ENCODE results near the gene ARHGAP33.
A peak's percentile ranks its signal among the peaks of the same experiment; 100 is the strongest.
"Not testable (repeated sequence)": the region's sequence is repeated elsewhere in the genome, so short reads cannot be mapped to it uniquely, and the experiment has no call there.

ARHGAP33 gene

DNA sequence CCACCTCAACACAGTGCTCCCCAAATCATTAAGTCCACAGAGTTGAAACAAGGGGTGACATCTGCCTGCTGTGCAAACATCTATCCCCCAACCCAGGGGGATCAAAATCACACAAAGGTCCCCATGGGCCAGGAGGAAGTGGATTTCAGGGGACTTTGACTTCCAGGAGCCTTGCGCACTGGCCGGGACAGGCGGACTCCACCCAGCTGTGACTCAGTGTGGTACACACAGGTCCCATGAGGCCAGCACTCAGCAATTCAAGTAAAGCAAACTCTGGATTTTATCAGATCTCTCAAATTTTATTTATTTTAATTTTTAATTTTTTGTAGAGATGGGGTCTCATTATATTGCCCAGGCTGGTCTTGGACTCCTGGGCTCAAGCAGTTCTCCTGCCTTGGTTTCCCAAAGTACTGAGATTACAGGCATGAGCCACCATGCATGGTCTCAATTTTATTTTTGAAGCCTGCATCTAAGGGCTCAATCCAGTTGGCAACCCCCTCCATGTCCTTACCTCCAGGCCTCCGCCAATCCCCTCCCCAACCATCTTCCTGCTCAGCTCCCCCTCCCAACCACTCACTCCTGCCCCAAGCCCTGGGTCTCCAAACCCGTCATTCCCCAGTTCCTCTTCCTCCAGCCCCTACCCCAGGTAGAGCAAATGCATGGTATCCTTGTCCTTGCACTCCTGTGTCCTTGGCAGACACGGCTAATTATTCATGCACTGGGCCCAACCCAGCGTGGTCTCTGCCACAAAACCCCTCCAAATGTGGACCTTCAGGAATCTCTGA, 18.2 kb downstream of the ARHGAP33 start:
- FAIRE-seq (no peak), DNase-seq (ENCODE audit: insufficient read length) (no peak)
- TF ChIP-seq TAF1 (IDR thresholded peaks at IDR 0.05; ENCODE audit: borderline replicate concordance, low read depth, low read length) (no peak), POLR2A (IDR thresholded peaks at IDR 0.05; ENCODE audit: low read depth, low read length) (no peak), POLR2AphosphoS5 (IDR thresholded peaks at IDR 0.05; ENCODE audit: low read depth, low read length) (no peak)

DNA sequence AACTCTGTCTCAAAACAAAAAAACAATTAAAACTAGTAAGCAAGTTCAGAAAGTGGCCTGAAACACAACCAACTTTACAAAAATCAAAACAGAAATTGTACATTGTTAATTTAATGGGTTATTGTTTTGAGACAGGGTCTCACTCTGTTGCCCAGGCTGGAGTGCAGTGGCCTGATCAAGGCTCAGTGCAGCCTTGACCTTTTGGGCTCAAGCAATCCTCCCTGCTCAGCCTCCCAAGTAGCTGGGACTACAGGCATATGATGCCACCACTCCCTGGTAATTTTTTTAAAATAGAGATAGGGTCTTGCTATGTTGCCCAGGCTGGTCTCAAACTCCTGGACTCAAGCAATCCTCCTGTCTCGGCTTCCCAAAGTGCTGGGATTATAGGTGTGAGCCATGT, 20.2 kb downstream of the ARHGAP33 start:
- DNase-seq (ENCODE audit: insufficient read length); FAIRE-seq: not testable (repeated sequence)

- TF ChIP-seq TAF1 (IDR thresholded peaks at IDR 0.05; ENCODE audit: borderline replicate concordance, low read depth, low read length) = no peak
- no peak for TF ChIP-seq POLR2AphosphoS5 (IDR thresholded peaks at IDR 0.05; ENCODE audit: low read depth, low read length)
- no peak for TF ChIP-seq POLR2A (IDR thresholded peaks at IDR 0.05; ENCODE audit: low read depth, low read length)
- DNase-seq (ENCODE audit: insufficient read length) (no peak), FAIRE-seq (no peak)
Observed at GRCh38 chr19:35796645-35797542, 21.5 kb downstream of the ARHGAP33 start.

DNA sequence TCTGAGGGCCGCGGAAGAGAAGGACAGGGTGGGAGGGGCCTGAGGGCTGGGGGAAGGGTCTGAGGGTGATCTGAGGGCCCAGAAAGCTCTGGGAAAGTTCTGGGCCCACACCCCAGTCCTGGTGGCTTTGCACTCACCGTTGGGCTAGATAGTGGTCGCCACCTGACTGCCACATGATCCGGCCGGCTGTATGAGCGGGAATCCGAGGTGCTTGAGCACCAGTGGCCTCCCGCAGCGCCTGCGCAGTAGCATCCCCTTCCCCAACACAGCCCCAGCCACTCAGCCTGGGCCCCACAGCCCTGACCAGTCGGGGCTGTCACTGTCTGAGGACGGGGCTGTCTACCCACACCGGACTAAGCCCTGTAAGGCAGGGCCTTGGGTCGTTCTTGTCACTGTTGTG, 22.3 kb downstream of the ARHGAP33 start:
- no peak for TF ChIP-seq POLR2A (IDR thresholded peaks at IDR 0.05; ENCODE audit: low read depth, low read length)
- no peak for TF ChIP-seq POLR2AphosphoS5 (IDR thresholded peaks at IDR 0.05; ENCODE audit: low read depth, low read length)
- TF ChIP-seq TAF1 (IDR thresholded peaks at IDR 0.05; ENCODE audit: borderline replicate concordance, low read depth, low read length) = no peak
- FAIRE-seq (no peak), DNase-seq (ENCODE audit: insufficient read length) (peak; percentile 20)

DNA sequence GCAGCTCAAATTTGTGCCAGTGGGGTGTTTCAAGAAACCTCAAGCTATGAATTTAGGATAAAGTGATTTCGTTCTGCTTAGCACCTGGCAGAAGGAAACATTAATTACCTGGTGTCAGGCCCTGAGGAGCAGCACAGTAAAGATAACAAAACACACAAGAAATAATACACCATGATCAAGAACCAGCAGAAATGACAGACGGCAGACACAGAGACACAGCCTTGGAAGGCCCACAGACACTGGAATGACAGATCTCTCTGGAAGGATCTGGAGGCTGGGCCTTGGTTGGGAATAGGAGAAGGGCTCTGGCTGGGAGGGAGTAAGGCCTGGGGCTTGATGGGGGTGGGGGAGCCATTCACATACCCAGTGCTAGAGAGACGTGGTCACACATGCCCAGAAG, 26.5 kb downstream of the ARHGAP33 start:
- TF ChIP-seq TAF1 (IDR thresholded peaks at IDR 0.05; ENCODE audit: borderline replicate concordance, low read depth, low read length) (no peak), POLR2A (IDR thresholded peaks at IDR 0.05; ENCODE audit: low read depth, low read length) (no peak), POLR2AphosphoS5 (IDR thresholded peaks at IDR 0.05; ENCODE audit: low read depth, low read length) (no peak)
- DNase-seq (ENCODE audit: insufficient read length) (no peak), FAIRE-seq (no peak)

GRCh38 chr19:35805526-35806102, 30.2 kb downstream of the ARHGAP33 start:
- DNase-seq (ENCODE audit: insufficient read length) (no peak), FAIRE-seq (no peak)
- TF ChIP-seq POLR2A (IDR thresholded peaks at IDR 0.05; ENCODE audit: low read depth, low read length) (no peak), POLR2AphosphoS5 (IDR thresholded peaks at IDR 0.05; ENCODE audit: low read depth, low read length) (no peak), TAF1 (IDR thresholded peaks at IDR 0.05; ENCODE audit: borderline replicate concordance, low read depth, low read length) (no peak)

DNA sequence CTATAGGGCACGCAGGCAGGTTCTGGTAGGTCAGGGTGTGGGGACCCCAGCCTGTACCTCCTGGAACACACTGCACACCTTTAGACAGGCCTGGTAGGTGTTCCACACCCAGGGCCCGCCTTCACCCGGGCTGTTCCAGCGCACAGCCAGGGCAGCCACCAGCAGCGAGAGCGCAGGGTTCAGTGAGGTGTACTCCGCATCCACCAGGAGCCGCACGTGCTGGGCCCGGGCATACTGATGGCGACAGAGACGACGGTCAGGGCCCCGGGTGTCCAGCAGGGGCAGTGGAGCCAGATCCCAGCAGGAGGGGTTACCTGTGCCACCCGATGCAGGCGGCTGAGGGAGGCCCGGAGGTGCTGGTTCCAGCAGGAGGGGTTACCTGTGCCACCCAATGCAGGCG, 31.2 kb downstream of the ARHGAP33 start:
- TF ChIP-seq POLR2AphosphoS5 (IDR thresholded peaks at IDR 0.05; ENCODE audit: low read depth, low read length) (no peak), POLR2A (IDR thresholded peaks at IDR 0.05; ENCODE audit: low read depth, low read length) (no peak), TAF1 (IDR thresholded peaks at IDR 0.05; ENCODE audit: borderline replicate concordance, low read depth, low read length) (no peak)
- DNase-seq (ENCODE audit: insufficient read length) (no peak), FAIRE-seq (no peak)

DNA sequence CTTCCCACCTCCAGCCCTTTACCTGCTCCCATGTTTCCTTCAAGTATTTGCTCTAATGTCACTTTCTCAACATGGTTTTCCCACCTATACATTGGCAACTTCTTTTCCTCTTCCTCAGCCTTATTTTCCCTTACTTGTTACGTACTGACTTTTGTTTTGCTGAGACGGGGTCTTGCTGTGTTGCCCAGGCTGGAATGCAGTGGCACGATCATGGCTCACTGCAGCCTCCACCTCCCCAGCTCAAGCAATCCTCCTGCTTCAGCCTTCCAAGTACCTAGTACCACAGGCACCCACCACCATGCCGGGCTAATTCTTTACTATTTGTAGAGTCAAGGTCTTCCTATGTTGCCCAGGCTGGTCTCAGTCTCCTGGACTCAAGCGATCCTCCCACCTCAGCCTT, 32.3 kb downstream of the ARHGAP33 start:
- DNase-seq (ENCODE audit: insufficient read length) (no peak), FAIRE-seq (no peak)
- TF ChIP-seq TAF1 (IDR thresholded peaks at IDR 0.05; ENCODE audit: borderline replicate concordance, low read depth, low read length) = no peak
- no peak for TF ChIP-seq POLR2A (IDR thresholded peaks at IDR 0.05; ENCODE audit: low read depth, low read length)
- no peak for TF ChIP-seq POLR2AphosphoS5 (IDR thresholded peaks at IDR 0.05; ENCODE audit: low read depth, low read length)

DNA sequence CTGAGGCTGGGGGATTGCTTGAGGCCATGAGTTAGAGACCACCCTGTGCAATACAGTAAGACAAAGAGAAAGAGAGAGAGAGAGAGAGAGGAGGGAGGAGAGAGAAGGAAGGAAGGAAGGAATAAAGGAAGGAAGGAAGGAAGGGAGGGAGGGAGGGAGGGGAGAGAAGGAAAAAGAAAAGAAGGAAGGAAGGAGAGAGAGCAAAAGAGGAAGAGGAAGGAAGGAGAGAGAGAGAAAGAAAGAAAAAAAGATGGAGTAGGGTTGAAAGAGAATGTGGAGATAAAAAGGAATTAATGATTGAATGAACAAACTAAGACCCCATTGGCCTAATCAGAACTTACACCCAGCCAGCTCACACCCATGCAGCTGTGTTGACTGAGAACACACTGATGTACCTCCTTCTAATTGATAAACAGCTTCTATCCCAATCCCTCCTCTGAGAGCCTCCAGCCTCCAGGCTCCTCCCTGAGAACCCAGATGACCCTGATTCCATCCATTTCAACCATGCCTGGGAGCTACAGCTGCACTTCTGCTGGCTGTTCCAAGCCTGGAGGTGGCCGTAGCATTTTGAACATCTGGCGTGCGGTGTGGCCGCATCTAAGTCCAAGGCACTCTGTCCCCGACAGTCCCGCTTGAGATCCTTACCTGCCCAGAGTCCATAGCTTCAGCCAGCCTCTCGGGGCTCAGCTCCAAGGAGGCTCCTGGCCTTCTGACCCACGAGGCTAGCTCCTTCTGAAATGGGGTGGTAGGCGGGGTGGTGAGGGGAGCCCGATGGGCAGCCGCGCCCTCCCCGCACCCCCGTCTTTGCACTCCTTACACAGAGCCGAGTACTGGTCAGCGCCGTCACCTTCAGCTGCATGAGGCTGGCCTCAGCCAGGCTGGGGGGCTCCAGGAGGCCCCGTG, 36.2 kb downstream of the ARHGAP33 start:
- FAIRE-seq = no peak
- DNase-seq (ENCODE audit: insufficient read length) = no peak
- TF ChIP-seq TAF1 (IDR thresholded peaks at IDR 0.05; ENCODE audit: borderline replicate concordance, low read depth, low read length) (no peak), POLR2AphosphoS5 (IDR thresholded peaks at IDR 0.05; ENCODE audit: low read depth, low read length) (no peak), POLR2A (IDR thresholded peaks at IDR 0.05; ENCODE audit: low read depth, low read length) (no peak)

GRCh38 chr19:35812220-35813042, 37.1 kb downstream of the ARHGAP33 start, which contains the start of gene PRODH2:
TSS of gene PRODH2 (minus strand) at chr19:35812845. CDS start at chr19:35812805, 40 bp downstream.
- DNase-seq (ENCODE audit: insufficient read length) (no peak), FAIRE-seq (no peak)
- TF ChIP-seq TAF1 (IDR thresholded peaks at IDR 0.05; ENCODE audit: borderline replicate concordance, low read depth, low read length) = no peak
- TF ChIP-seq POLR2A (IDR thresholded peaks at IDR 0.05; ENCODE audit: low read depth, low read length) = no peak
- TF ChIP-seq POLR2AphosphoS5 (IDR thresholded peaks at IDR 0.05; ENCODE audit: low read depth, low read length) = no peak

Measured in GM12892 (cell line).